Glomerular endothelial cell (primary cell): ENCODE data around the gene NMNAT1. TPM values are rescaled to one million over a fixed set of nuclear protein-coding genes. Genes with fewer than 3 reads are reported as not detected.
"Not testable (repeated sequence)": the region's sequence is repeated elsewhere in the genome, so short reads cannot be mapped to it uniquely, and the experiment has no call there.

Experiments
- DNase-seq: peaks from one replicate; pipeline ENCODE4 v3.0.0-alpha.2; 2011; ENCODE audit warnings: low read depth, low spot score; ENCODE audit errors: extremely low read depth
- total RNA-seq: library from RNA; depleted of rRNA; stranded (reverse); fragments of >200 nt; gene quantifications from 2 replicates; pipeline ENCODE4 v1.2.3, GENCODE V29; 2015

NMNAT1 gene
- total RNA-seq: 6.6 and 8.9 TPM in 2 replicates

- DNase-seq: no peak
These were observed at the start of gene NMNAT1, which contains the start of gene LZIC for GRCh38 chr1:9942939-9943788. Gene NMNAT1, plus strand, starts transcription at chr1:9943475. Its CDS starts 28,599 bp downstream, at chr1:9972074. Gene LZIC, minus strand, starts transcription at chr1:9943391. Its CDS starts 6,772 bp downstream, at chr1:9936619.

GRCh38 chr1:9894115-9894514 lies 49.2 kb upstream of the NMNAT1 start:
- no peak for DNase-seq

- DNase-seq: no peak
These were observed 42.9 kb upstream of the NMNAT1 start for GRCh38 chr1:9900142-9901043.

DNA sequence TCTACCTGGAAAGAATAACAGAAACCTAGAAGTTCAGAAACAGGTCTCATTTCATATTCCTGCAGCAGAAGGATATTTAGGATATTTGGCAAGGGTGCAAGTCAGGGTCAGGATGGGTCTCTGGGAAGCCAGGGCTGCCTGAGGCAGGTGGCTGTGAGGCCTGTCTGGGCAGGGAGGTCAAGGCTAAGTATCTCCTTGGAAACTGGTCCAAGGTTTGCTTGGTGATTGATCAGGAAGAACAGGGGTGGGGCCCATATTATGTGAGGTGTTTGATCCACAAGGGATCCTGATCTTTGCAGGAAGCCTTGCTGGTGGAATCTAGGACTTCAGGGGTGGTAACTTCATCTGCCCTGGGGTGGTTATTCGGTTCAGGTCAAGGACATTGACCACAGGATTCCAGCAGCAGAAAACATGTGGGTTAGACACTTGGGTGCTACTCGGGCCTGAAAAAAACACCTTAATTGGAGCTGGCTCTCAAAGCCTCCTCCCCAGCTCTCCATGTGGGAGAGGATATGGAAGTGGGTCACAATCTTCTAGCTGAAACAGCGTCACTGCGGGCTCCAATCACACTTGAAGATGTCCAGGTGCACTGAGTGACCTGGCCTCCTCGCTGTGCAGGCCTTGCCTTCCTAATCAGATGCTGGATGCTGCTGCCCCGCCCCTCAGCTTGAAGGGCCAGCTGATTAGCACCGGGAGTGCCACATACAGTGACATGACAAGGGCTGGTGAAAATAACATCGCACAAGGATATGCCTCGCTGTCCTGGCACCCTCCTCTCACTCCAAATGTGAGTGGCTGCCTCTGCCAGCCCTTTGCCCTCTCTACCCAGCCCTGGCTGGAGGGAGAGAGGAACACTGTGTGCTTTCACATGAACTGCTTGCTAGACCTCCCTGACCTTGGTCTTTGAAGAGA lies 41.9 kb upstream of the NMNAT1 start:
- no peak for DNase-seq

DNA sequence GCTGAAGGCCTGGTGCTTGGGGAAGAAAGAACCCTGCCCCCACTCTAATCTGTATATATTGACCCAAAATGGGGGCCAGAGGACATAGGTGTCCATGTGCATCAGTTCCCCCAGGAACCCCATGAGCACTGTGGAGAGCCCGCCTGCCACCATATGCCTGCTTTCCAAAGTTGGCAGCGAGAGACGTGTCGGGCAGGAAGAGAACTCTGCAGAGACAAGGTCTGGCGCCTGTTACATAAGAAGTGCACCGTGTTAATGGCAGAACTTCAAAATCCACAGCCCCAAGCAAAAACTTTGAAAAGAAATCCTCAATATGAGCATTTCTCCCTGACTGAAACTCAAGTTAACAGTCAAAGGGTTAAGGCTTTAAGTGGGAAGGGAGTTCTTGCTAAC lies 41.2 kb upstream of the NMNAT1 start:
- DNase-seq: no peak

DNA sequence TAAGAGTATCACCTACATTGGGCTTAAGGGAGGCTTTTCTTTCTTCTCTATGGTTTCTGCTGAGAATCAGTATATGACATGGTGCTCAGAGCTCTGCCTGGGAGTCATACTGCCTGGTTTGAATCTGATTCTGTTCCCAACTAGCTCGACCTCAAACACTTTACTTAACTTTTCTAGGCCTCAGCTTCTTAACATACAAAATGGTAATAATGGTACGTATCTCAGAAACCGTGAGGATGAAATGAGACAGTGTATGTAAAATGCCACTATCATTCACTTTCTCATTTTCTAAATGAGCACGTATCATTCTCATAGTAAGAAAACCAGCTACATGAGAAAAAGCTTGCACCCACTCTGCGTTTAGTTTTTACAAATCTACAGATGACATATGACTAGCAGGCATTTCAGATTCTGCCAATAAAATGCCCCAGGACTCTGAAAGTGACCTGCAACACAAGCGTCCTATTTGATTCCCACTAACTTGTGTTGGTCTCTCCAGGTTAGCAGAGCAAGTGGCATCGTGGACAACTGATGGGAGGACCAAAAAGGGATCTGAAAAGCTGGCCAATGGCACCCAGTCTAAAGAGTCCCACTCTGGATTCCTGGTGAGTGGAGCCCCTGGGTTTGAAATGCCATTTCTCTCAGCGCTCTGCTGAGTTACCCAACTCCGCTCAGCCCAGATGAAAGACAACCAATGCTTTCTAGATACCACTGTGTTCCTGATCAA lies 39.3 kb upstream of the NMNAT1 start:
- no peak for DNase-seq

GRCh38 chr1:9904596-9904995 lies 38.7 kb upstream of the NMNAT1 start:
- no peak for DNase-seq

DNA sequence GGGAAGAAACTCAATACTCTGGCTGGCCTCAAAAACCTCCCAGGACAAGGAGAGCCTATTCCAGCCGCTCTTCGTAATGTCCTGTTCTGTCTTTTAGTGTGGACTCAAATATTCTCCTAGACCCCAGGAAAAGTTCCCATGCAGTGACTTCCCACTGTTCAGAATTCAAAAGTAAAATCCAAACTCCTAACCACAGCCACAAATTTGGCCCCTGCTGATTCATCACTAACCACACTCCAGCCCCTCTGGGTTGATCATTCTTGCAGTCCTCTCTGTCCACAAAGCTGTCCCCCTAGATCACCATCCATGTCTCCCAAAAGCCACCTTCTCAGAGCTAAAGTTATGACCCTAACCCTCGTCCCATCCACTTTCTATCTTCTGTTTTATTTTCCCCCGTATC lies 38.3 kb upstream of the NMNAT1 start:
- no peak for DNase-seq

- no peak for DNase-seq
These were observed 36.8 kb upstream of the NMNAT1 start for GRCh38 chr1:9906466-9906865.

DNA sequence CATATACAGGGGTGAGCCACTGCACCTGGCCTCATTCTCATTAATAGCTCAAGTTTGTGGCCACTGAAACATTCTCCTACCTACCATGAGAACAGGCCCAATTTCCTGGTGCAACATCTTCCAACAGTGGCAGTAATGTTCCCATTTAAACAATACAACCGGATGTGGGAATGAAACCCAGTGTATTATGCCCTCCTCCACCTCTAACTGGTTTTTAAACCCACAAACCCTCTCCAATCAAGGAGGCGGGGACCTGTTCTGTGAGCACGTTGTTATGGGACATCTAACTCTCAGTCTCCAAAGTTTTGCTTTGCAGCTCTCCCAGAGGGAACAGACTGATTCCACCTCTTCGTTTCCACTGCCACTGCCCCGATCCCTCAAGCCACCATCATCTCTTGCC lies 35.8 kb upstream of the NMNAT1 start:
- DNase-seq: no peak

- DNase-seq: no peak
These were observed 34.4 kb upstream of the NMNAT1 start for GRCh38 chr1:9908871-9909233.

DNA sequence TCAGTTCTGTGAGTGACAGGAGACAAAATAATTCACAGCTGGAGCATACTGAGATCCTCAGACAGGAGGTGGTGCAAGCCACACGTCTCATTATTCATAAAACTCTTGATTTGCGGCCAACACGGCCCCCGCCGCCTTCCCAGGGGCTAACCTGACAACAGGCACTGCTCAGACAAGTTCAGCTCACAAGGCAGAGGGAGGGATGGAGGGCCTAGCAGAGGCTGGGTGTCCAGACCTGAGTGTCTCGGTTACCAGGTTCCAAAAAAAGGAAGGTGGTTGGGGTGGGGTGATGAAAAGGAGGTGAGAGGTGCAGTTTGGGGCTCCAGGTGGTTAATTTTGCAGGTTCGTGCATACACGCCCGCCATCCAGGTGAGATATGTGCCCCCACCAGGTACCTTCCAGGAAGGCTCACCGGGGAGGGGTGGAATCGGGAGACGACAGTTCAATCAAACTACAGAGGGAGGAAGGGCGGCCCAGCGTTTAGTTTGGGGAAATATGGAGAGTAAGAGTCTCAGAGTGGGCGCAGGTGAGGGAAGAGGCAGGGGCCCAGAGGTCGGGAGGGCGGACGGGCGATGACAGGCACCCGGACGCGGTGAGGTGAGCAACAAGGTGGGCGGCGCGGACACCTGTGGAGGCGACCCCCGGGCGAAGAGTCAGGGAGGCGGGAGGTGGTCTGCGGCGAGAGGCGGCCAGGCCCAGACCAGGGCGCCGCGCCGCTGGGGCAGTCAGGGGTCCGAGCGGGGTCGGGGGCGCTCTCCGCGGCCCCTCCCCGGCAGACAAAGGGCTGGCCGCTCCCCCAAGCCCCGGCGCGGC lies 33.8 kb upstream of the NMNAT1 start:
- DNase-seq: no peak

DNA sequence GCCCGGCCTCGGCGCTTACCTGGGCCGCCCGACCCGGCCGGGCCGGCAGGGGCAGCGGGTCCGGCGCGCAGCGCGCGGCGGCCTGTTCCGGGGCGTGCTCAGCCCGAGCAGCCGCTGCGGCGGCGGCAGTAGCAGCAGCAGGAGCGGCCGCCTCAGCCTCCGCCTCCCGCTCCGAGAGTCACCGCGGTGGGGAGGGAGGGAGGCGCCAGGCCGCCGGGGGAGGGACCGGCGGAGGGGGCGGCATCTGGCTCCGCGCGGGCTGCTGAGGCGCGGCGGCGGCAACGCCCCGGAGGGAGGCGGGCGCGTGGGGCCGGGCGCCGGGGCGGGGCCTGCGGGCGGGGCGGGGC lies 33.2 kb upstream of the NMNAT1 start, which contains the start of gene CTNNBIP1:
CTNNBIP1 (minus strand) TSS at position 194 of the 347 bp plus-strand sequence. CDS start 38,205 bp downstream, outside the sequence.
- DNase-seq: no peak

DNA sequence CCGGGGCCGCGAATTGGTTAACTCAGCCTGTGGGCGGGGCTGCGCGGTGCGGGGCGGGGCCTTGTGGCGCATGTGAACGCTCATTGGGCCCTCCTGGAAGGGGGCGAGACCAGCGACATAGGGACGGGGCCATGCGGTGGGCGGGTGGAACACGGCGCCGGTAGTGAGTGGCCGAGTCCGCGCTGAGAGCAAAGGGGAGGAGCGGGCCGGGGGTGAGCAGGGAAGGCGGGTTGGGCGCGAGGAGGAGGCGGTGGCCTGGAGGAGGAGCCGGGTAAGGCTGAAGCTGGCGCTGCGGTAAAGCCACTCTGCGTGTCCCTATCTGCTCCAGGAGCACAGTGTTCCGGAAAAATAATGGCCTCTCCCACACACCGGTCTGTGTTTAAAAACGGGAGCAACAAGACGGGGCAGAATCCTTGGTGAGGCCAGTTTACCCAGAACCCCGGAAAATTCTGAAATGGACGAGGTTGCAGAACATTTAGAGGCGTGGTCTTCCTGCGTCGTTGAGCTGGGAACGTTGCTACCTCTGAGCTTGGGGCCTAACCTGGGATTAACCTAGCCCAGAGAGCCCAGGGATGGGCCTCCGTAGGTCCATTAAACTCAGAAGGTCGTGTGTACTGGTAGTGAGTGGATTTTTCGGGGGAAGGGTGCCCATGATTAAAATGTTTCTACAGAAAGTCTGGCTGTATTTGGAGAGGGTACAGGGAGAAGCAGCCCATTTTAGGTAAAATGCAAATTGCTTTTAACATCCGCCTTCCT lies 32.7 kb upstream of the NMNAT1 start:
- no peak for DNase-seq

DNA sequence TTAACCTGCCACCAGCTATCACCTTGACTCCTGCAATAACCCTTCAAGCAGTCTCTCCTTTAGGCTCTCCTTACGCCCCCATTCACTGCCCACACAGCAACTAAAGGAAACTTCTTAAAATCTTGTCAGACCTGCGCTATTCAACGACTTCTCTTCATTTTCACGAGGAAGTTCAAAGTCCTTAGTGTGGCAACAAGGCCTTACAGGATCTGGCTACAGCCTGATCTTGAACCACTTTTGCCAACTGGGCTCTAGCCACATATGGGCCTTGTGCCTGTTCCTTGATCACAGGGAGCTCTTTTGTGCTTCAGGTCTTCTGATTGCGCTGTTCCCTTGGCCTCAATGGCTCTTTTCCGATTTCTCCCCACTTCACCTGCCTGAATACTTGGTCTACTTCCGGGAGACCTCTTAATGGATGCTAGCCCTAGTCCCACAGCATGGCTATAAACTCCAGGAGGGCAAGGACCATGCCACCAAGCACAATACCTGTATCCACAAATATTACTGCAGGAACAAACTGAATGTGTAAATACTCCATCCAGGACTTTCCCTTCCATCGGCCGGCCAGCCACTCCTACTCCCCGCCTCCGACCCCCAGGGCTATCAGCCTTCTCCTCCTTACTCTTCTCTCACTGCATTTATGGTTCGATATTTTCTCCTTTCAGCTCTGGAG lies 30.9 kb upstream of the NMNAT1 start:
- DNase-seq: no peak

DNA sequence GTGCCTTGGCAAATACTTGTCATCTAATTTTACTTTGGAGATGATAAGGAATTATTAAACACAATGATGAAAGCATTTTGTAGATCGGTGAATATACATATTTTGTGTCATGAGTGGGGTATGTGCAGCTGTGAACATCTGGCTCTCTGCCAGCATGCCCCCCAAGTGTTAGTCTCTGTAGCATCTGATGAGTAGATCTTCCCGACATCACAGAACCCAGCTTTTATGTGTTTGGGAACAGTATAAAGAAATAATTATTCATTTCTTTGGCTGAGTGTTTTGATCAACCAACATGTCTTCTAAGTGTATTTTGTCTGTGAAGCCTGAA lies 28.7 kb upstream of the NMNAT1 start:
- DNase-seq: no peak

DNA sequence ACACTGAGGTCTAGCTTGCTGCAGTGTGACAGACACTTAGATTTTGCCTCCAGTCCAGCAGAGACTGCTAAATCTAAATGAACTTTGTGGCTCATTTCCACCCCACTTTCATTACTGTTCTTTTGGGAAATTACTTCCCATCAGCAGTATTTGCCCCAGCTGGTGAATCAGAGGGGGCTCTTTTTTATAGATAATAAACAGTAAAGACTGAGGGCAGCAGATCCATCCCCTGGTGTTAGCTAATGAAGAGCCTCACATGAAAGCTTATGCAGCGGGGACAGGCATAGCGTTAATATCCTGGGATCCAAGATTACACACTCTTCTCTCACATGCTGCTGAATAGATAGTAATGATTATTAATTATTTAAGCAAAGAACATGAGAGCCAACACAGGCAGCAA lies 26.8 kb upstream of the NMNAT1 start:
- DNase-seq: no peak

DNA sequence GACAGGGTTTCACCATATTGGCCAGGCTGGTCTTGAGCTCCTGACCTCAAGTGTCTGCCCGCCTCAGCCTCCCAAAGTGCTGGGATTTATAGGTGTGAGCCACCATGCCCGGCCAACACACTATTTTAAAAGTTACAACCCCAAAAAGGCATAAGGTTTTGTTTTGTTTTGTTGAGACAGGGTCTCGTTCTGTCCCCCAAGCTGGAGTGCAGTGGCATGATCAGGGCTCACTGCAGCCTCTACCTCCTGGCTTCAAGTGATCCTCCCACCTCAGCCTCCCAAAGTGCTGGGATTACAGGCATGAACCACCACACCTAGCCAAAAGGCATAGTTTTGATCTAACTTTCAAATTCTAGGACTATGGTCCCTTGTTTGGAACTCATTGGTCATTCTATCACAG lies 25.8 kb upstream of the NMNAT1 start:
- DNase-seq: not testable (repeated sequence)
